GM12878 (cell line): Measurements from ENCODE around the gene ZDHHC14.

Source experiments
- BHLHE40 ChIP-seq, 2 experiments: fragments of 450-650 bp in 1 of 2; IDR thresholded peaks; 2 replicates each; pipeline ENCODE4 v1.6.1; 2011 to 2017; ENCODE audit warnings: low read depth in 2 of 2, borderline replicate concordance in 1 of 2, improper control_type of control experiment in 1 of 2, low read length in 1 of 2, mild to moderate bottlenecking in 1 of 2
- CBX3 ChIP-seq: fragments of 200-600 bp; sonication (generic); IDR thresholded peaks from 2 replicates; pipeline ENCODE4 v1.6.1; 2016; ENCODE audit warnings: low read depth, borderline replicate concordance
- CREB1 ChIP-seq: IDR thresholded peaks from 2 replicates; pipeline ENCODE4 v1.6.1; 2012; ENCODE audit warnings: low read depth, mild to moderate bottlenecking, inconsistent platforms
- EGR1 ChIP-seq, 2 experiments: IDR thresholded peaks; 1 replicate in 1 of 2; 2 replicates in 1 of 2; pipeline ENCODE4 v1.6.1; 2011 to 2012; ENCODE audit warnings: low read depth in 2 of 2, low read length in 2 of 2, borderline replicate concordance in 1 of 2, mild to moderate bottlenecking in 1 of 2, moderate library complexity in 1 of 2
- EZH2 ChIP-seq: IDR thresholded peaks from 2 replicates; pipeline ENCODE4 v1.6.1; 2012; ENCODE audit warnings: low read depth, mild to moderate bottlenecking, control low read depth, inconsistent platforms, low read length, borderline replicate concordance; ENCODE audit not compliant: control insufficient read depth
- IKZF1 ChIP-seq: fragments of 450-650 bp; conservative IDR thresholded peaks from 2 replicates; pipeline ENCODE4 v1.6.1; 2017; ENCODE audit warnings: antibody characterized with exemption, mild to moderate bottlenecking
- PAX5 ChIP-seq: IDR thresholded peaks from 2 replicates; pipeline ENCODE4 v1.6.1; 2011; ENCODE audit warnings: low read depth, low read length, borderline replicate concordance
- POLR2A ChIP-seq: IDR thresholded peaks from 2 replicates; pipeline ENCODE4 v1.6.1; 2011; ENCODE audit warnings: low read depth, mild to moderate bottlenecking, low read length
- POLR2AphosphoS5 ChIP-seq: IDR thresholded peaks from 2 replicates; pipeline ENCODE4 v1.6.1; 2011; ENCODE audit warnings: mild to moderate bottlenecking, low read length, inconsistent platforms
- SRF ChIP-seq, 2 experiments: IDR thresholded peaks; 2 replicates each; pipeline ENCODE4 v1.6.1; 2011; ENCODE audit warnings: low read depth in 2 of 2, low read length in 2 of 2, mild to moderate bottlenecking in 1 of 2, moderate library complexity in 1 of 2
- SUPT20H ChIP-seq: IDR thresholded peaks from 2 replicates; pipeline ENCODE4 v1.6.1; 2011; ENCODE audit warnings: low read depth, mild to moderate bottlenecking, low read length, moderate library complexity, borderline replicate concordance; ENCODE audit not compliant: control insufficient read depth
- TBL1XR1 ChIP-seq: IDR thresholded peaks from 2 replicates; pipeline ENCODE4 v1.6.1; 2012; ENCODE audit warnings: low read depth, low read length, improper control_type of control experiment
- TF ChIP-seq, protein P1 (sequence below): IDR thresholded peaks from 2 replicates; pipeline ENCODE4 v1.6.1; 2012; ENCODE audit warnings: mild to moderate bottlenecking, low read depth, low read length
- TF ChIP-seq, protein P2 (sequence below), 3 experiments: IDR thresholded peaks in 2 of 3; conservative IDR thresholded peaks in 1 of 3; 2 replicates each; pipeline ENCODE4 v1.5.1; 2011; ENCODE audit warnings: low read depth in 3 of 3, low read length in 3 of 3, mild to moderate bottlenecking in 3 of 3, control low read depth in 2 of 3, moderate library complexity in 2 of 3, inconsistent platforms in 1 of 3, mixed read lengths in 1 of 3; ENCODE audit not compliant: control insufficient read depth in 2 of 3, insufficient read depth in 1 of 3; ENCODE audit errors: extremely low read depth in 1 of 3

DNA sequence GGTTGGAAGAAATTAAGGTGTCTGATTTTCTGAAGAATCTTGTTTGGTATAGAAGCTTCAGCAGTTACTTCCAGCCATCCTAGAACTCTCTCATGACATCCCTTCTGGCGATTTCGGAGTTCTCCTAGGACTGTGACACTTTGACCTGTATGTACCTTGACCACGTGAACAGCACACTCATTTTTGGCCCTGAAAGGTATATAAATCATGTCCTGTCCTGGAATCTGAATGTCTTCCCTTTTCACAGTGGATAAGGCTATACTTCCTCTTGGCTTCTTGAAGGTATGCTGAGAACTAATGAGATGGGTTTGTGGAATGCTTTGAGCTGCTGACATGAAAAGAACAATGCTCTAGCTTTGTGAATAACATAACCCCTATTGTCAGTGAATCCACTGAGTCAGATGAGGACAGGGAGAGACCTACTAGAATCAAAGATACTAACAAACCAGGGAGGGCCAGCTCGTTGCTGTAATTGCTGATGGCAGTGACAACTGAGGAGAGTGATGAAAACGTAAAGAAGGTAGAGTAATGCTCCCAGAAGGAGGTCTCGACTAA lies 6.0 kb upstream of the ZDHHC14 start:
- TF ChIP-seq IKZF1 (no peak), EZH2 (no peak), POLR2A (no peak), CREB1 (no peak), SRF (IDR thresholded peaks at IDR 0.05; ENCODE audit: low read depth in 2 of 2, low read length in 2 of 2) (no peak), EGR1 (IDR thresholded peaks at IDR 0.05; ENCODE audit: borderline replicate concordance in 1 of 2, low read depth in 2 of 2, low read length in 2 of 2) (no peak), PAX5 (no peak), CBX3 (no peak), SUPT20H (no peak), POLR2AphosphoS5 (no peak), BHLHE40 (IDR thresholded peaks at IDR 0.05; ENCODE audit: borderline replicate concordance in 1 of 2, low read depth in 2 of 2, low read length in 1 of 2) (no peak), TBL1XR1 (no peak)
- TF ChIP-seq, protein P1, sequence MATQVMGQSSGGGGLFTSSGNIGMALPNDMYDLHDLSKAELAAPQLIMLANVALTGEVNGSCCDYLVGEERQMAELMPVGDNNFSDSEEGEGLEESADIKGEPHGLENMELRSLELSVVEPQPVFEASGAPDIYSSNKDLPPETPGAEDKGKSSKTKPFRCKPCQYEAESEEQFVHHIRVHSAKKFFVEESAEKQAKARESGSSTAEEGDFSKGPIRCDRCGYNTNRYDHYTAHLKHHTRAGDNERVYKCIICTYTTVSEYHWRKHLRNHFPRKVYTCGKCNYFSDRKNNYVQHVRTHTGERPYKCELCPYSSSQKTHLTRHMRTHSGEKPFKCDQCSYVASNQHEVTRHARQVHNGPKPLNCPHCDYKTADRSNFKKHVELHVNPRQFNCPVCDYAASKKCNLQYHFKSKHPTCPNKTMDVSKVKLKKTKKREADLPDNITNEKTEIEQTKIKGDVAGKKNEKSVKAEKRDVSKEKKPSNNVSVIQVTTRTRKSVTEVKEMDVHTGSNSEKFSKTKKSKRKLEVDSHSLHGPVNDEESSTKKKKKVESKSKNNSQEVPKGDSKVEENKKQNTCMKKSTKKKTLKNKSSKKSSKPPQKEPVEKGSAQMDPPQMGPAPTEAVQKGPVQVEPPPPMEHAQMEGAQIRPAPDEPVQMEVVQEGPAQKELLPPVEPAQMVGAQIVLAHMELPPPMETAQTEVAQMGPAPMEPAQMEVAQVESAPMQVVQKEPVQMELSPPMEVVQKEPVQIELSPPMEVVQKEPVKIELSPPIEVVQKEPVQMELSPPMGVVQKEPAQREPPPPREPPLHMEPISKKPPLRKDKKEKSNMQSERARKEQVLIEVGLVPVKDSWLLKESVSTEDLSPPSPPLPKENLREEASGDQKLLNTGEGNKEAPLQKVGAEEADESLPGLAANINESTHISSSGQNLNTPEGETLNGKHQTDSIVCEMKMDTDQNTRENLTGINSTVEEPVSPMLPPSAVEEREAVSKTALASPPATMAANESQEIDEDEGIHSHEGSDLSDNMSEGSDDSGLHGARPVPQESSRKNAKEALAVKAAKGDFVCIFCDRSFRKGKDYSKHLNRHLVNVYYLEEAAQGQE = no peak
- TF ChIP-seq, protein P2, sequence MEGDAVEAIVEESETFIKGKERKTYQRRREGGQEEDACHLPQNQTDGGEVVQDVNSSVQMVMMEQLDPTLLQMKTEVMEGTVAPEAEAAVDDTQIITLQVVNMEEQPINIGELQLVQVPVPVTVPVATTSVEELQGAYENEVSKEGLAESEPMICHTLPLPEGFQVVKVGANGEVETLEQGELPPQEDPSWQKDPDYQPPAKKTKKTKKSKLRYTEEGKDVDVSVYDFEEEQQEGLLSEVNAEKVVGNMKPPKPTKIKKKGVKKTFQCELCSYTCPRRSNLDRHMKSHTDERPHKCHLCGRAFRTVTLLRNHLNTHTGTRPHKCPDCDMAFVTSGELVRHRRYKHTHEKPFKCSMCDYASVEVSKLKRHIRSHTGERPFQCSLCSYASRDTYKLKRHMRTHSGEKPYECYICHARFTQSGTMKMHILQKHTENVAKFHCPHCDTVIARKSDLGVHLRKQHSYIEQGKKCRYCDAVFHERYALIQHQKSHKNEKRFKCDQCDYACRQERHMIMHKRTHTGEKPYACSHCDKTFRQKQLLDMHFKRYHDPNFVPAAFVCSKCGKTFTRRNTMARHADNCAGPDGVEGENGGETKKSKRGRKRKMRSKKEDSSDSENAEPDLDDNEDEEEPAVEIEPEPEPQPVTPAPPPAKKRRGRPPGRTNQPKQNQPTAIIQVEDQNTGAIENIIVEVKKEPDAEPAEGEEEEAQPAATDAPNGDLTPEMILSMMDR (IDR thresholded peaks at IDR 0.05 in 2 of 3, conservative IDR thresholded peaks at IDR 0.05 in 1 of 3; ENCODE audit: control insufficient read depth in 2 of 3, extremely low read depth in 1 of 3, insufficient read depth in 1 of 3, low read depth in 3 of 3, low read length in 3 of 3) = no peak
